ENCODE data around the gene SORCS2.

GRCh38 chr4:7661846-7662506 lies 469.6 kb downstream of the SORCS2 start:
- TF ChIP-seq POLR2A (IDR thresholded peaks at IDR 0.05) (no peak), CTCF (IDR thresholded peaks at IDR 0.05) (no peak), POLR2AphosphoS5 (IDR thresholded peaks at IDR 0.05) (no peak), EP300 (IDR thresholded peaks at IDR 0.05; ENCODE audit: low read depth) (no peak)
